PC-9 (cell line): ENCODE data around the gene N4BP2L2. TPM values are rescaled to one million over a fixed set of nuclear protein-coding genes. Genes with fewer than 3 reads are reported as not detected.

Source experiments
- BruUV-seq: library from RNA; stranded (reverse); fragments of 400-500 nt; replicated peaks from 2 replicates; lab custom pipeline; 2021; lab: Mats Ljungman, UMichigan
- CTCF ChIA-PET: fragments of 300-600 bp; sonication (Branson Sonifier 250); formaldehyde crosslinking; loops from one replicate; lab custom pipeline; 2022; ENCODE audit warnings: antibody characterized with exemption; lab: Charles Lee
- POLR2A ChIA-PET: fragments of 300-600 bp; sonication (Branson Sonifier 250); formaldehyde crosslinking; loops from one replicate; lab custom pipeline; 2022; ENCODE audit warnings: antibody characterized with exemption; ENCODE audit not compliant: unreplicated experiment; lab: Charles Lee
- DNase-seq, 2 experiments: peaks; one replicate each; pipeline versions ENCODE4 v3.0.0 to v3.0.0-alpha.2; 2015 to 2022; ENCODE audit warnings: mixed read lengths in 1 of 2
- H2AFZ ChIP-seq: fragments of 200-600 bp; sonication (generic); 2 replicates; pipeline ENCODE4 v1.8.1; 2017; ENCODE audit warnings: antibody characterized with exemption
- H3F3A ChIP-seq: fragments of 200-600 bp; sonication (generic); 2 replicates; pipeline ENCODE4 v1.8.1; 2017; ENCODE audit warnings: antibody characterized with exemption, mild to moderate bottlenecking, low read depth; ENCODE audit not compliant: insufficient read depth
- H3K27ac ChIP-seq: fragments of 200-600 bp; sonication (generic); 2 replicates; pipeline ENCODE4 v1.6.1; 2016; ENCODE audit warnings: mixed run types
- H3K27me3 ChIP-seq: fragments of 200-600 bp; sonication (generic); 2 replicates; pipeline ENCODE4 v1.6.1; 2016; ENCODE audit warnings: low read depth, mixed run types; ENCODE audit not compliant: insufficient read depth
- H3K36me3 ChIP-seq: fragments of 200-600 bp; sonication (generic); 2 replicates; pipeline ENCODE4 v1.6.1; 2016; ENCODE audit warnings: low read depth, mixed run types
- H3K4me1 ChIP-seq: fragments of 200-600 bp; sonication (generic); replicated peaks from 2 replicates; pipeline ENCODE4 v1.6.1; 2016; ENCODE audit warnings: mixed run types; ENCODE audit not compliant: insufficient read depth
- H3K4me2 ChIP-seq: fragments of 200-600 bp; sonication (generic); 2 replicates; pipeline ENCODE4 v1.6.1; 2017; ENCODE audit warnings: mixed run types
- H3K4me3 ChIP-seq: fragments of 200-600 bp; sonication (generic); 2 replicates; pipeline ENCODE4 v1.6.1; 2016; ENCODE audit warnings: mixed run types
- H3K79me2 ChIP-seq: fragments of 200-600 bp; sonication (generic); 2 replicates; pipeline ENCODE4 v1.6.1; 2017; ENCODE audit warnings: low read depth, mixed run types
- H3K9me2 ChIP-seq: fragments of 200-600 bp; sonication (generic); 2 replicates; pipeline ENCODE4 v1.8.1; 2017; ENCODE audit warnings: mild to moderate bottlenecking; ENCODE audit not compliant: insufficient read depth
- H3K9me3 ChIP-seq: fragments of 200-600 bp; sonication (generic); 2 replicates; pipeline ENCODE4 v1.8.1; 2016; ENCODE audit warnings: low read depth; ENCODE audit not compliant: insufficient read depth
- H4K20me1 ChIP-seq: fragments of 200-600 bp; sonication (generic); 2 replicates; pipeline ENCODE4 v1.8.1; 2017; ENCODE audit not compliant: insufficient read depth
- CTCF ChIP-seq: fragments of 200-600 bp; sonication (generic); conservative IDR thresholded peaks from 2 replicates; pipeline ENCODE4 v1.6.1; 2017; ENCODE audit warnings: mixed run types, antibody characterized with exemption, mild to moderate bottlenecking, moderate library complexity
- EZH2 ChIP-seq: fragments of 200-600 bp; sonication (generic); IDR thresholded peaks from 2 replicates; pipeline ENCODE4 v1.8.0; 2017; ENCODE audit warnings: antibody characterized with exemption, low read depth
- intact Hi-C: fragments of 100-400 bp; cut with micrococcal nuclease; formaldehyde crosslinking; loops from one replicate; pipeline ENCODE4 v1.10.0; 2022; ENCODE audit not compliant: unreplicated experiment
- total RNA-seq: library from RNA; stranded (reverse); gene quantifications from 2 replicates; pipeline ENCODE4 v1.2.3, GENCODE V29; 2021

The N4BP2L2 gene
- total RNA-seq, 1 experiment from 2014 or later: 81.3 TPM

GRCh38 chr13:32472194-32472621 lies 66.4 kb downstream of the N4BP2L2 start:
- no peaks in the 10 kb centered on the region for H3K9me3 ChIP-seq
- H3K4me2 ChIP-seq: no peak overlapping the region
- no peaks in the 10 kb centered on the region for H4K20me1 ChIP-seq
- ChIA-PET POLR2A (no interaction called here), CTCF (no interaction called here)
- DNase-seq: no peak
- intact Hi-C loops: no loop called here
- H3K36me3 ChIP-seq: no peaks in the 10 kb centered on the region
- H3K79me2 ChIP-seq: no peaks in the 10 kb centered on the region
- no peak overlapping the region for H3K4me3 ChIP-seq
- 0 out of 2 replicates have a peak, but pooled peaks cover 4% of the 10 kb centered on the region for H3F3A ChIP-seq
- H3K27ac ChIP-seq: no peak overlapping the region
- TF ChIP-seq EZH2 (no peak), CTCF (no peak)
- BruUV-seq: no TSS peak
- peaks cover 17% of the 10 kb centered on the region for H3K4me1 ChIP-seq
- no peaks in the 10 kb centered on the region for H3K9me2 ChIP-seq
- H2AFZ ChIP-seq: no peak overlapping the region
- no peaks in the 10 kb centered on the region for H3K27me3 ChIP-seq

GRCh38 chr13:32471187-32471922 lies 67.2 kb downstream of the N4BP2L2 start:
- H3K4me2 ChIP-seq: no peak overlapping the region
- no peaks in the 10 kb centered on the region for H4K20me1 ChIP-seq
- no peaks in the 10 kb centered on the region for H3K9me2 ChIP-seq
- no peaks in the 10 kb centered on the region for H3K36me3 ChIP-seq
- no peaks in the 10 kb centered on the region for H3K9me3 ChIP-seq
- no peak overlapping the region for H3K27ac ChIP-seq
- H3K79me2 ChIP-seq: no peaks in the 10 kb centered on the region
- H2AFZ ChIP-seq: no peak overlapping the region
- no peak overlapping the region for H3K4me3 ChIP-seq
- intact Hi-C loops: no loop called here
- POLR2A ChIA-PET: interaction anchor here (0.6 kb wide), 1 partner anchor 203 kb away, joined by 5 read pairs; no protein-coding TSS in a partner anchor
- CTCF ChIA-PET: no interaction called here
- no peak for DNase-seq
- no peaks in the 10 kb centered on the region for H3K27me3 ChIP-seq
- TF ChIP-seq CTCF (no peak), EZH2 (no peak)
- H3F3A ChIP-seq: 0 out of 2 replicates have a peak, but pooled peaks cover 4% of the 10 kb centered on the region
- no TSS peak for BruUV-seq
- peaks cover 9% of the 10 kb centered on the region for H3K4me1 ChIP-seq

- no peaks in the 10 kb centered on the region for H3K9me2 ChIP-seq
- H3K9me3 ChIP-seq: no peaks in the 10 kb centered on the region
- no peak for TF ChIP-seq CTCF
- H3K4me2 ChIP-seq: no peak overlapping the region
- no peak overlapping the region for H3K27ac ChIP-seq
- intact Hi-C loops: no loop called here
- no peak for DNase-seq
- H3K4me3 ChIP-seq: no peak overlapping the region
- ChIA-PET CTCF (no interaction called here), POLR2A (interaction anchor here (0.5 kb wide), 1 partner anchor 454 kb away, joined by 10 read pairs; no protein-coding TSS in a partner anchor)
- H3K36me3 ChIP-seq: no peaks in the 10 kb centered on the region
- no peaks in the 10 kb centered on the region for H3K27me3 ChIP-seq
- no peaks in the 10 kb centered on the region for H4K20me1 ChIP-seq
- no TSS peak for BruUV-seq
- H2AFZ ChIP-seq: no peak overlapping the region
- H3K4me1 ChIP-seq: no peaks in the 10 kb centered on the region
- no peaks in the 10 kb centered on the region for H3K79me2 ChIP-seq
- H3F3A ChIP-seq: 0 out of 2 replicates have a peak, but pooled peaks cover 4% of the 10 kb centered on the region
Observed at GRCh38 chr13:32468502-32469142, 70.0 kb downstream of the N4BP2L2 start.
